GM12874 (cell line): Measurements from ENCODE around the gene NNT.
A peak's percentile ranks its signal among the peaks of the same experiment; 100 is the strongest.

ENCODE experiments used
- CTCF ChIP-seq: IDR thresholded peaks from 2 replicates; pipeline ENCODE4 v1.5.1; 2011; ENCODE audit warnings: low read depth, mild to moderate bottlenecking, control low read depth, low read length, moderate library complexity; ENCODE audit not compliant: insufficient read depth

NNT gene

GRCh38 chr5:43661102-43661501 is 58.1 kb downstream of the NNT start:
- TF ChIP-seq CTCF = peak; percentile 15; the same call in 1 of the 2 replicates

- TF ChIP-seq CTCF = no peak
Observed at GRCh38 chr5:43663916-43664315, 60.9 kb downstream of the NNT start.

GRCh38 chr5:43664501-43665040 is 61.6 kb downstream of the NNT start:
- no peak for TF ChIP-seq CTCF

DNA sequence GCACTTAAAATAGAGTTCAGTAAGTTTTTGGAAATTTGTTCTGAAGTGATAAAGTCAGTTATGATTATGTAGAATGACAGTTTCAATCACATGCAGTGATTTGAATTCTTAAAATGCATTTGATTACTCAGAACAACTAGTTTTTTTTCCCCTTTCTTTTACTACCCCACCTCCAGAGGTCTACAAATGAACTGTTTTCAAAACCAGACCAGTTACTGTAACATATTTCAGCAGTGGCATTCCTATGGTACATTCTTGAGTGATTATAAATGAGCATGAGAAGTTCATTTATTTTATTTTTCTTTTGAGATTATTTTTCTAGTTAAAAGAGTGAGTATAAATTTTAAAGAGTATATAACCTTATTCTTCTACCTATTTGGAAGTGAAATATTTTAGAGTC is 71.6 kb downstream of the NNT start:
- TF ChIP-seq CTCF = no peak

- no peak for TF ChIP-seq CTCF
Observed at GRCh38 chr5:43675357-43675756, 72.4 kb downstream of the NNT start.

DNA sequence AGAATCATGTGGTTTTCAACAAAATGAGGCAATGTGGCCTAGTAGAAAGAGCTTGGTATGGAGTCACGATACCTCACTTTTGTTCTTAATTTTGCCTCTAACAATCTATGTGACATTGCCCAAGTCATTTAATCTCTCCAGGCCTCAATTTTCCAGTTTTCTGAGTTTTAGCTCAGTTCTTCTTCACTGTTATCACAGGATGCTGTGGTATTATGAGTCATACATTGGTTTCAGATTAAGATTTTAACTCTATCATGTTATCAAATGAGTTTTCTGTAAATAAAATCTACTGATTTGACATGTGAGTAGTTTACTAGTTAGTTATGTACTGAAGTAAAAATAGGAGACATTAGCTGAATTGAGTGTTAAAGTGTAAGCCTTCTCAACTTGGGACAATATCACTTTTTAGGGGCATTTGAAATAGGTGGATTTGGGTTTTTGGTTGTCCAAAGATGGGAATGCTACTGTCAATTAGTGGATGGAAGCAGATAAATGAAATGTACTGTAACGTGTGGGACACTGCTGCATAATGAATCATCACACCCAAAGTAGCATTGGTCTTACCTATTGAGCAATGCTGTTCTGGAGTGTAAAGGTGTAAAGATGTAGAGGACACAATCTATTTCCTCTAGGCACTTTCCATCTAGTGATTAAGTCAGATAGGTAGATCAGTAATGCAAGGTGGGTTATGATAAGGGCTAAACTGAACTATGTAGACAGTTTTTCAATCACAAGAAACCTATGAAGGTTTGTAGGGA is 73.3 kb downstream of the NNT start:
- no peak for TF ChIP-seq CTCF

- TF ChIP-seq CTCF = no peak
Observed at GRCh38 chr5:43677253-43677652, 74.3 kb downstream of the NNT start.
